ENCODE measurements around the gene PSD4.

Gene PSD4

GRCh38 chr2:113144259-113144658 lies 29.5 kb upstream of the PSD4 start:
- no peak for DNase-seq

DNA sequence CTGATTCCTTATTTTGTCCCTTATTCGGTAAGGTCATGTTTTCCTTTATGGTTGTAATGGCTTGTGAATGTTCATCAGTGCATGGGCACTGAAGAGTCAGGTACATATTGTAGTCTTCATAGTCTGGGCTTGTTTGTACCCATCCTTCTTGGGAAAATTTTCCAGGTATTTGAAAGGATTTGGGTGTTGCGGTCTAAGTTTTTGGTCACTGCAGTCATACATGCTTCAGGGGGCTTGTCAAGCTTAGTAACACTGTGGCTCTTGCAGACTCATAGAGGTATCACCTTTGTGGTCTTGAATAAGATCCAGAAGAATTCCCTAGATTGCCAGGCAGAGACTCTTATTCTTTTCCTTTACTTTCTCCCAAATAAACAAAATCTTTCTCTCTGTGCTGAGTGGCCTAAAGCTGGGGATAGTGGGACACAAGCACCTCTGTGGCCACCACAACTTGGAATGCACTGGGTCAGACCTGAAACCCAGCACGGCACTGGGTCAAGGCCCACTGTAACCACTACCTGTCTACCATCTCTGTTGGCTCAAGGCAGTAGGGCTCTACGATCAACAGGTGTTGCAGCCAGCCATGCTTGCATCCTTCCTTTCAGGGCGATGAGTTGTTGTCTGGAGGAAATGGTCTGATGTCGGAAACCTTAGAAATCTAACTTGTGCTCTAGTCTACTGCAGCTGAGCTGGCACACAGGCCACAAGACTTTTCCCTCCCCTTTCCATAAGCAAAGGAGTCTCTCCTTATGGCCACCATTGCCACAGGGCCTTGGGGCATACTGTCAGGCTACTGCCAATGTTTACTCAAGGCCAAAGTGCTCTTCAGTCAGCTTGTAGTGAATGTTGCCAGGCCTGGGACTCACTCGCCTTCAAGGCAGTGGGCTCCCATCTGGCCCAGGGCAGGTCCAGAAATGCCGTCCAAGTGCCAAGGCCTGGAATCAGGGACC lies 24.9 kb upstream of the PSD4 start:
- DNase-seq = no peak

GRCh38 chr2:113149553-113150257 lies 24.1 kb upstream of the PSD4 start:
- DNase-seq = no peak

GRCh38 chr2:113150258-113150601 lies 23.5 kb upstream of the PSD4 start:
- no peak for DNase-seq

DNA sequence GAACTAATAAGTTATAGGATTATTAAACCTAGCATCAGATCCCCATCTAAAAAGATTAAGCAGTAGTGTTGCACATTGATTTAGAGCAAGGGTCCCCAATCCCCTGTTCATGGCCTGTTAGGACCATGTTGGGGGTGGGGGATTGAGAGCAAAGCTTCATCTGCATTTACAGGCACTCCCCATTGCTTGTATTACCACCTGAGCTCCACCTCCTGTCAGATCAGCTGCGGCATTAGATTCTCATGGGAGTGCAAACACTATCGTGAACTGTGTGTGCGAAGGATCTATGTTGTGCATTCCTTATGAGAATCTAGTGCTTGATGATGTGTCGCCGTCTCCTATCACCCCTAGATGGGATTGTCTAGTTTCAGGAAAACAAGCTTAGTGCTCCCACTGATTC lies 18.4 kb upstream of the PSD4 start:
- no peak for DNase-seq

DNA sequence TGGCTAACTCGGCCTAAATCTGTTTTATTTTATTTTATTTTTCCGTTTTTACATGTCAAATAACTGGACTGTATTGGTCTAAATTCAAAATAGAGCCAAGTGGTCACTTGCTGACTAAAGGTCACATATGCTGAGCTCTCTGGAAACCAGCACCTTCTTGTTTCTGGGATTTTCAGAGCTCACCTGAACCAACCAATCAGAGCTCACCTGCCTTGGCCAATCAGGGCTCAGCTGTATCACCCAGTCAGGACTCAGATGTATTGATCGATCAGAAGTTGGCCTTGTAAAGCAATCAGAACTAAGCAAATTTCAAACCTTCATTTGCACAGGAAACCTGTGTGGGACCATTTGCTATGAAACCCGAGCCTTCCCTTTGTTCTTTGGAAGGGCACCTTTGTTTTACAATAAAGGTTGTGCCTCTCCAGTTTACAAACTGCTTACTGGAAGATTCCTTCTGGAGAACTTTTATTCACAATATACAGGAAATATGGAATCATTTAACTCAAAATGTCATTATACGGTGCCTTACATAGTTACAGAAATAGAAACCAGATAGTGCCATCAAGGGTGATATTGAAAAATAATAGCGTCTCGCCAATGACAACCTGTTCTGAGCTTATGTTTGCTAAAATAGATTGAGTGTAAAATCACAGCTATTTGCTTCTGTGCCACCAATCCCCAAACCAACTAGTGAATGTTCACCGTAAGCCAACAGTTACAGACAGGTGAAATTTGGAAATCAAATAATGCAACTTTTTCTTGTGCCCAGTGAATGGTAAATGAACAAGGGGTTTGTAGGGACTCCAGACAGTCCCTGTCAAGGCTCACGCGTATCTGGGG lies 17.3 kb upstream of the PSD4 start:
- no peak for DNase-seq

DNA sequence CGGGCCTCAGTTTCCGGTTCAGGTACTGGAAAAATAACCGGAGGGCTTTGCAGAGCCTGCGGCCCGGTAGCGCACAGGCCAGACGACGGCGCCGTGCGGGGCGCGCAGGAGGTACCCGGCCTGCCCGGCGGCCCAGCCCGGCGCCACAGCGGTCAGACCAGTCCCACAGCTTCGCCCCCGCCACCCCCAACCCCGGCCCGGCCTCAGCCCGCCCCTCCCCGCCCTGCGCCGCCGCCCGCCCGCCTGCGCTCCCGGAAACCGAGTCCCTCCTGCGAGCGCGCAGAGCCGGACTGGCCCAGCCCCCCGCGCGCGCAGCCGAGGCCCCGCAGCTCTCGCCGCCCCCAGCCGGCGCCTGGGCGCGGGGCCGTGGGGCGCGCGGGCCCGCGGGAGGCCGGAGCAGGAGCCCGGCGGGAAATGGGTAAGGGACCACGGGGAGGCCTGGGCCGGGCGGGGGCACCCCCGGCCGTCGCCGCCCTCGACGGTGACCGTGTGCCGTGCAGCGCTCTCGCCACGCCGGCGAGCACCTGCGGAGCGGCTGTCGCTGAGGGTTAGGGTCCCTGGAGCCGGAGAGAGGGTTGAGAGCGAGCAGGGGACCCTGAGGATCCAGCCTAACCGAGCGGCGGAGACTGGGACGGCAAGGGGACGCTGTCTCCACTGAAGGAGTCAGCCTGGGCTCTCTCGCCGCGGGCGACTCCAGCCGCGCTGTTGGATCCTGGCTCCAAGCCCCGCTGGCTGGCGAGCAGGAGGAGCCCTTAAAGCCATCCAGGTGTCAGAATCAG lies 16.5 kb upstream of the PSD4 start:
- DNase-seq = no peak

DNA sequence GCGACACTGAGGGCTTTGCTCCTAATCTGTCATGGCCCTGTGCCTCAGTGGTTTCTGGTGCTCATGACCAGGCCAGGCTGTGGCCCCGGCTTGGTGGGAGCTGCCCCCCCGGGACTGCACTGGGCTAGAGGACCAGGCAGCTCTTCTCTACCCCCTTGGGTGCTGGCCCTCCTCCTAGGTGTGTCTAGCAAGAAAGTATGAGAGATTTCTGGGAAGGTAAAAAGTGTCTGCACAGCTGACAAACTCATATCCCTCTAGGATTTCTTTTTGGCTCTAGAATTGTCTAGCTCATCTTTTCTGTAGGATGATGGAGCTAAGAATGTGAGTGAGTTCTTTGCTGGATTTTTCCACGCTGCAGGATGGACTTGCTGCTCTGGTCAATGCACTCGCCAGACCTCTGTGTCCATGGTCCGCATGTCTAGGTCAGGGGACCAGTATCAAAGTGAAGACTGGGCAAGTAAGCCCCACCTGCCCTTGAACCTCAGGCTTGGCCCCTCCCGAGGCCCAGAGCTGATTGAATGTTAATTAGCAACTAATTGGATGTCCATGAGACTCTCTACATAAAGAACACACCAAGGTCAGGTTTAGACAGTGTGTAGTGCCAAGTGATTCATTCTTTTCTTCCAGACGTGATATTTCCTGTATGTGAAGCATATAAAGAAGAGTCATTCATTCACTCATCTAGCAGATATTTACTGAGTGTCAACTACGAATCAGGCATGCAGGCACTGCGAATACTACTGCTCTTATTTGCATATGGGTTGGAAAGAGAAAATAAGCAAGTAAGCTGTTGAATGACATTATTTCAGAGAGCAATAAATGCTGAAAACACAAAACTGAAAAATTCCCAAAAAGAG lies 15.6 kb upstream of the PSD4 start:
- DNase-seq = no peak

- DNase-seq = no peak
Observed at GRCh38 chr2:113158884-113159553, 14.8 kb upstream of the PSD4 start.

- no peak for DNase-seq
Observed at GRCh38 chr2:113160248-113160647, 13.5 kb upstream of the PSD4 start.

GRCh38 chr2:113160962-113161361 lies 12.8 kb upstream of the PSD4 start:
- no peak for DNase-seq

DNA sequence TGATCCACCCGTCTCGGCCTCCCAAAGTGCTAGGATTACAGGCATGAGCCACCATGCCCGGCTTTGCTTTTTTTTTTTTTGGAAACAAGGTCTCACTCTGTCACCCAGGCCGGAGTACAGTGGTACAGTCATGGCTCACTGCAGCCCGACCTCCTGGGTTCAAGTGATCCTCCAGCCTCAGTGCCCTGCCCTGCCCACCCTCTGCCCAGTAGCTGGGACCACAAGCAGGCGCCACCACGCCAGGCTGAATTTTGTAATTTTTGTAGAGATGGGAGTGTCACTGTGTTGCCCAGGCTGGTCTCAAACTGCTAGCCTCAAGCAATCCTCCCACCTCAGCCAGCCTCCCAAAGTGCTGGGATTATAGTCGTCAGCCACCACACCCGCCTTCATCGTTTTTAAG lies 11.6 kb upstream of the PSD4 start:
- no peak for DNase-seq

DNA sequence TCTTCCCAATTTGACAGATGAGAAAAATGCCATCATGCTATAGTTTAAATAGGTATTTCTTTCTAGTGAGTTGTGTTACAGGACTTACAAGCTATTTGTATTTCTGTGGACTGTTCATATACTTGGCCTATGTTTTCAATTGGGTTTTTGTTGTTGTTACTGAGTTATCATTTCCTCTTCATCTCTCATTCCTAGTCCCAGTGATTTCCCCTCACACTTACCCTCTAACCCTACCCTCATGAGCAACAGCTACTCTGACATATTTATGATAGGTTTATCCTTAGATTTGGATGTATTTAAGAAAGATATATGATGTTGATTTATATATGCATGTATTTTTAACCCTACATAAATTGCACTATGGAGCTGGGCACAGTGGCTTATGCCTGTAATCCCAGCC lies 10.9 kb upstream of the PSD4 start:
- DNase-seq = no peak

- peak; percentile 18 for DNase-seq
Observed at GRCh38 chr2:113164215-113164929, 9.4 kb upstream of the PSD4 start.

DNA sequence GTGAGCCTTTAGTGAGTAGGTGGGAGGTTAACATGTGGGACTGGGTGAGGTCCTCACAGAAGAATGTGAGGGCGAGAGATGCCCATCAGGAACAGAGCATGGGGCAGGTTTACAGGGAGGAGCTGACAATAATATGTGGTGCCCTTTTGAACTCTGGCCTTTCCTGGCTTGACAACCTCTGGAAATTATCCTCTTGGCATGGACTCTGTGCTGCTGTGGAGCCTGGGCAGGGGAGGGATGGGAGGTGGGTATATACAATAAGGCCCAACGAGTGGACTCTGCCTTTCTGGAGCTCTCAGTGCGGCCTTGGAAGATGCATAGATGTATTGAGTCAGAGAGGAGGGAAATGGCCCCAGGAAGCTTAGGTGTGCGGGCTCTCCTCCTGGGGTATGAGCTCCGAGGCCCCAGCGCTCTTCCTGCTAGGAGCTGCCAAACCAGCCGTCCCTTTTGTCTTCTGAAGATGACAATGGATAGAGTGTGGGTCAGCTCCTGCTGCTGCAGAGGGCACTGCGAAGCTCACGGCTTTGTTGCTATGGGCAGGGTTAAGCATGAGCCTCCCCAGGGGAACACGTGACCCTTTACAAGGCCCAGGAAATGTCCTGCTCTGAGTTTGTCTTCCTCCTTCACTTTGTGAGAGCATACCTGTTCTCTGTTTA lies 8.7 kb upstream of the PSD4 start:
- DNase-seq = no peak

DNA sequence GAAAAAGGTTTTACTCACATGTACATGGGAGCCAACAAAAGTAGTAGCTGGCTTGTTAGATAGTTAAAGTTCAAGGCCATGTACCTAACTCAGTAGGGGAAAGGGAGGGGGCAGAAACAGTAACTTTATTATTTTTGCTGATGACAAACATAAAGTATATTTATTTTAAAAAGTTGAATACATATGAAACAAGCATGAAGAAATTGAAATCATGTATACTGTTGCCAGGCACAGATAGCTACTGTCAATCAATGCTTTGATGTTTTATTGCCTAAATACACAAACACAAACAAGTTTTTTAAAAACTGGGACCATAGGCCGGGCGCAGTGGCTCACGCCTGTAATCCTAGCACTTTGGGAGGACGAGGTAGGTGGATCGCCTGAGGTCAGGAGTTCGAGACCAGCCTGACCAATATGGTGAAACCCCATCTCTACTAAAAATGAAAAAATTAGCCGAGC lies 7.6 kb upstream of the PSD4 start:
- DNase-seq = no peak

GRCh38 chr2:113167115-113167932 lies 6.4 kb upstream of the PSD4 start:
- no peak for DNase-seq

GRCh38 chr2:113167962-113168340 lies 5.8 kb upstream of the PSD4 start:
- DNase-seq = no peak

DNA sequence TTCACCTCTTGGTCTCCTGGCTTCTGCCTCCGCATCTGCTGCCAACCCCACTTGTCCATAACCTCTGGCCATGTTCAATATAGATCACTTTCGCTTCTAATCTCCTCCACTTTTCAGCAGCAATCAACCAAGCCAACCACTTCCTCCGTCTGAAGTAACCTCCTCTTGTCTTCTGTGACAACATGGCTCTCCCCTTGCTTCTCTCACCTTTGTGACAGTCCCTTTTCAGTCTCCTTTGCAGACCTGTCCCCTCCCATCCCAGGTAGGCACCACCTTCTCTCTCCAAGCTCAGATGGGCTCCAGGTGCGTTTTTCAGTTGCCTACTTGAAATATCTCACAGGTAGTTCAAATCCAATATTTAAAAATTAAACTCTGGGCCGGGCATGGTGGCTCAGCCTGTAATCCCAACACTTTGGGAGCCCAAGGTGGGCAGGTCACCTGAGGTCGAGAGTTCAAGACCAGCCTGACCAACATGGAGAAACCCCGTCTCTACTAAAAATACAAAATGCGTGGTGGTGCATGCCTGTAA lies 4.7 kb upstream of the PSD4 start:
- DNase-seq = no peak
